Mesendoderm (in vitro differentiated cells): ENCODE measurements around the gene RAP1GDS1.
"Not testable (repeated sequence)": the region's sequence is repeated elsewhere in the genome, so short reads cannot be mapped to it uniquely, and the experiment has no call there.

ENCODE experiments used
- DNase-seq: peaks from one replicate; pipeline ENCODE4 v3.0.0; 2013
- H2AK5ac ChIP-seq: 2 replicates; pipeline ENCODE4 v1.6.1; 2013; ENCODE audit warnings: low read length, inconsistent platforms
- H2BK120ac ChIP-seq: 2 replicates; pipeline ENCODE4 v1.6.1; 2013; ENCODE audit warnings: low read depth, mild to moderate bottlenecking, low read length, moderate library complexity, mixed read lengths
- H2BK15ac ChIP-seq: replicated peaks from 2 replicates; pipeline ENCODE4 v1.6.1; 2013; ENCODE audit warnings: low read depth, mild to moderate bottlenecking, moderate library complexity
- H2BK5ac ChIP-seq: 2 replicates; pipeline ENCODE4 v1.6.1; 2013; ENCODE audit warnings: low read length, inconsistent platforms
- H3K18ac ChIP-seq: 2 replicates; pipeline ENCODE4 v1.6.1; 2013; ENCODE audit warnings: mild to moderate bottlenecking, low read length, mixed read lengths
- H3K23ac ChIP-seq: one replicate; pipeline ENCODE4 v1.6.1; 2013; ENCODE audit warnings: low read length
- H3K27ac ChIP-seq: 2 replicates; pipeline ENCODE4 v1.5.1; 2013; ENCODE audit warnings: low read depth, mild to moderate bottlenecking, inconsistent platforms, low read length, moderate library complexity
- H3K27me3 ChIP-seq: 2 replicates; pipeline ENCODE4 v1.6.1; 2013; ENCODE audit warnings: low read length, control low read depth, mild to moderate bottlenecking, inconsistent platforms; ENCODE audit not compliant: insufficient read depth, poor library complexity
- H3K36me3 ChIP-seq: 2 replicates; pipeline ENCODE4 v1.6.1; 2013; ENCODE audit warnings: low read length, inconsistent platforms; ENCODE audit not compliant: control insufficient read depth, insufficient read depth
- H3K4ac ChIP-seq: one replicate; pipeline ENCODE4 v1.6.1; 2013; ENCODE audit warnings: low read depth, mild to moderate bottlenecking, low read length, moderate library complexity
- H3K4me1 ChIP-seq: 2 replicates; pipeline ENCODE4 v1.6.1; 2013; ENCODE audit warnings: low read depth, low read length, inconsistent platforms; ENCODE audit not compliant: control insufficient read depth
- H3K4me2 ChIP-seq: 2 replicates; pipeline ENCODE4 v1.6.1; 2013; ENCODE audit warnings: low read length
- H3K4me3 ChIP-seq: 2 replicates; pipeline ENCODE4 v1.5.1; 2013; ENCODE audit warnings: mild to moderate bottlenecking, low read length
- H3K56ac ChIP-seq: one replicate; pipeline ENCODE4 v1.6.1; 2013; ENCODE audit warnings: low read length
- H3K79me1 ChIP-seq: 2 replicates; pipeline ENCODE4 v1.6.1; 2013; ENCODE audit warnings: low read length, inconsistent platforms
- H3K79me2 ChIP-seq: 2 replicates; pipeline ENCODE4 v1.6.1; 2013; ENCODE audit warnings: mild to moderate bottlenecking, low read length; ENCODE audit not compliant: control insufficient read depth, insufficient read depth
- H3K9ac ChIP-seq: 2 replicates; pipeline ENCODE4 v1.6.1; 2013; ENCODE audit warnings: low read length, inconsistent platforms
- H4K5ac ChIP-seq: one replicate; pipeline ENCODE4 v1.6.1; 2013; ENCODE audit warnings: low read length
- H4K8ac ChIP-seq: one replicate; pipeline ENCODE4 v1.6.1; 2013; ENCODE audit warnings: low read depth, mild to moderate bottlenecking, control low read depth, low read length, moderate library complexity
- WGBS: extraction: QIAGEN DNeasy Blood & Tissue Kit; methylation state at CpG from one replicate; pipeline ENCODE4 v1.1.7; 2013; ENCODE audit warnings: low lambda C conversion rate, missing lambda C conversion rate; ENCODE audit not compliant: insufficient coverage; ENCODE audit errors: extremely low coverage; 5-methylcytosine and 5-hydroxymethylcytosine counted together

RAP1GDS1 gene

GRCh38 chr4:98327694-98328093, 66.5 kb downstream of the RAP1GDS1 start:
- Histone ChIP-seq H3K36me3 (no peaks in the 10 kb centered on the region), H2BK5ac (no peak overlapping the region), H3K4me2 (no peak overlapping the region), H3K27ac (no peak overlapping the region), H3K79me1 (no peaks in the 10 kb centered on the region), H3K27me3 (no peaks in the 10 kb centered on the region), H2AK5ac (no peak overlapping the region), H2BK15ac (no peak overlapping the region), H2BK120ac (no peak overlapping the region), H3K4me3 (no peak overlapping the region), H4K5ac (no peak overlapping the region), H4K8ac (no peak overlapping the region), H3K18ac (no peak overlapping the region), H3K23ac (no peak overlapping the region), H3K79me2 (no peaks in the 10 kb centered on the region), H3K56ac (no peak overlapping the region), H3K4ac (no peak overlapping the region), H3K9ac (no peak overlapping the region), H3K4me1 (no peaks in the 10 kb centered on the region)
- no peak for DNase-seq
- no CpG with 5 or more reads among the region's 1 CpG for WGBS

GRCh38 chr4:98329879-98330640, 68.9 kb downstream of the RAP1GDS1 start:
- peak; percentile 13 for DNase-seq
- H3K23ac ChIP-seq: not testable (repeated sequence)
- WGBS: no CpG with 5 or more reads among the region's 31 CpGs

GRCh38 chr4:98332017-98332416, 70.8 kb downstream of the RAP1GDS1 start:
- H3K18ac ChIP-seq: no peak overlapping the region
- no peak for DNase-seq
- no peaks in the 10 kb centered on the region for H3K4me1 ChIP-seq
- H3K23ac ChIP-seq: no peak overlapping the region
- H3K4me2 ChIP-seq: no peak overlapping the region
- H3K27ac ChIP-seq: no peak overlapping the region
- no peak overlapping the region for H3K9ac ChIP-seq
- no peak overlapping the region for H3K56ac ChIP-seq
- no peak overlapping the region for H2BK5ac ChIP-seq
- H2BK120ac ChIP-seq: no peak overlapping the region
- no peaks in the 10 kb centered on the region for H3K79me2 ChIP-seq
- H3K4ac ChIP-seq: no peak overlapping the region
- H4K5ac ChIP-seq: no peak overlapping the region
- no peaks in the 10 kb centered on the region for H3K36me3 ChIP-seq
- WGBS: no CpG with 5 or more reads among the region's 1 CpG
- H4K8ac ChIP-seq: no peak overlapping the region
- H3K79me1 ChIP-seq: no peaks in the 10 kb centered on the region
- H3K4me3 ChIP-seq: no peak overlapping the region
- no peak overlapping the region for H2BK15ac ChIP-seq
- H2AK5ac ChIP-seq: no peak overlapping the region
- no peaks in the 10 kb centered on the region for H3K27me3 ChIP-seq

More at GRCh38 chr4:98329879-98330640, 68.9 kb downstream of the RAP1GDS1 start:
- H2BK15ac ChIP-seq, H3K79me2 ChIP-seq, H3K4me1 ChIP-seq, H3K36me3 ChIP-seq, H3K56ac ChIP-seq, H2BK5ac ChIP-seq, H3K27ac ChIP-seq, H4K8ac ChIP-seq, H3K9ac ChIP-seq, H3K27me3 ChIP-seq, H3K18ac ChIP-seq, H4K5ac ChIP-seq, H3K79me1 ChIP-seq, H3K4me3 ChIP-seq, H3K4me2 ChIP-seq, H3K4ac ChIP-seq, H2BK120ac ChIP-seq, H2AK5ac ChIP-seq: not testable (repeated sequence)

GRCh38 chr4:98334461-98334860, 73.3 kb downstream of the RAP1GDS1 start:
- no CpG with 5 or more reads among the region's 5 CpGs for WGBS
- no peak overlapping the region for H3K23ac ChIP-seq
- no peak overlapping the region for H3K4me2 ChIP-seq
- no peak overlapping the region for H3K4me3 ChIP-seq
- H3K9ac ChIP-seq: no peak overlapping the region
- H2BK15ac ChIP-seq: no peak overlapping the region
- H3K79me1 ChIP-seq: no peaks in the 10 kb centered on the region
- H3K27ac ChIP-seq: no peak overlapping the region
- no peak overlapping the region for H2BK120ac ChIP-seq
- H2AK5ac ChIP-seq: no peak overlapping the region
- no peak overlapping the region for H4K8ac ChIP-seq
- no peaks in the 10 kb centered on the region for H3K4me1 ChIP-seq
- no peak for DNase-seq
- no peak overlapping the region for H3K18ac ChIP-seq
- H3K4ac ChIP-seq: no peak overlapping the region
- no peak overlapping the region for H2BK5ac ChIP-seq
- H3K56ac ChIP-seq: no peak overlapping the region
- H4K5ac ChIP-seq: no peak overlapping the region
- H3K79me2 ChIP-seq: no peaks in the 10 kb centered on the region
- H3K27me3 ChIP-seq: no peaks in the 10 kb centered on the region
- no peaks in the 10 kb centered on the region for H3K36me3 ChIP-seq

- no CpG with 5 or more reads among the region's 2 CpGs for WGBS
- Histone ChIP-seq H3K79me2 (no peaks in the 10 kb centered on the region), H3K18ac (no peak overlapping the region), H3K56ac (no peak overlapping the region), H2BK5ac (no peak overlapping the region), H2BK15ac (no peak overlapping the region), H3K23ac (no peak overlapping the region), H3K4me2 (no peak overlapping the region), H3K27ac (no peak overlapping the region), H3K36me3 (no peaks in the 10 kb centered on the region), H3K4me1 (no peaks in the 10 kb centered on the region), H2AK5ac (no peak overlapping the region), H3K79me1 (no peaks in the 10 kb centered on the region), H4K5ac (no peak overlapping the region), H3K9ac (no peak overlapping the region), H3K4ac (no peak overlapping the region), H3K27me3 (no peaks in the 10 kb centered on the region), H2BK120ac (no peak overlapping the region), H4K8ac (no peak overlapping the region), H3K4me3 (no peak overlapping the region)
- no peak for DNase-seq
Measured at GRCh38 chr4:98338761-98339438, 77.7 kb downstream of the RAP1GDS1 start.
